ENCODE data around the gene SLAMF1.

SLAMF1 gene

DNA sequence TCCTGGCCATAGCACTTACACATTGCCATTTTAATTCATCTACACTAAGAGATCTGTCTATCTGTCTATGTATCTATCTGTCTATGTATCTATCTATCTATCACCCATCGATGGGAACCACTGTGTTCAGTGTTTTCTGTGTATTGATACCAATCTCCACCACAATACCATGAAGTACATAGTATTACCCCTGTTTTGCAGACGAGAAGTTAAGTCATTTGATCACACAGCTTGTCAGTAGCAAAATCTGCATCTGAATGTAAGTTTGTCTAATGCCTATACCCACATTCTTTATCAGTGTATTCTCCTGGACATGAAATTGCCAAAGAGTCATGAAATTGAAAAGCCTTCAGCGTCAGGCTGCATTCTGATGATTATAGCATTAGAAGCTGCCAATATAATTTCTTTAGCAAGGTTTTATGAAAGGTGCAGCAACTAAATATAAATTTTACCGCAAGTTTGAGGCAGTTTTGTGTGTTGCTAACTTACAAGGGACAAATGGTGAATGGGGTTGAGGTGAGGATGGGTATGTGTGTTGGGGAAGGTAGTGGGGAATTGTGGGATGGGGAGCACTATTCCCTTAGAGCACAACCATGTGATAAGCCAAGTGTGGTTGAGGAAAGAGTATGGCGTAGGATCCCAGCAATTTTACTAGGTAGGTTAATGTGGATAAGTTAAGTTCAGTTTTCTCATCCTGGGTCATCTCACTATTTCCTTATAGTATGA lies 24.2 kb downstream of the SLAMF1 start:
- no peak for DNase-seq

DNA sequence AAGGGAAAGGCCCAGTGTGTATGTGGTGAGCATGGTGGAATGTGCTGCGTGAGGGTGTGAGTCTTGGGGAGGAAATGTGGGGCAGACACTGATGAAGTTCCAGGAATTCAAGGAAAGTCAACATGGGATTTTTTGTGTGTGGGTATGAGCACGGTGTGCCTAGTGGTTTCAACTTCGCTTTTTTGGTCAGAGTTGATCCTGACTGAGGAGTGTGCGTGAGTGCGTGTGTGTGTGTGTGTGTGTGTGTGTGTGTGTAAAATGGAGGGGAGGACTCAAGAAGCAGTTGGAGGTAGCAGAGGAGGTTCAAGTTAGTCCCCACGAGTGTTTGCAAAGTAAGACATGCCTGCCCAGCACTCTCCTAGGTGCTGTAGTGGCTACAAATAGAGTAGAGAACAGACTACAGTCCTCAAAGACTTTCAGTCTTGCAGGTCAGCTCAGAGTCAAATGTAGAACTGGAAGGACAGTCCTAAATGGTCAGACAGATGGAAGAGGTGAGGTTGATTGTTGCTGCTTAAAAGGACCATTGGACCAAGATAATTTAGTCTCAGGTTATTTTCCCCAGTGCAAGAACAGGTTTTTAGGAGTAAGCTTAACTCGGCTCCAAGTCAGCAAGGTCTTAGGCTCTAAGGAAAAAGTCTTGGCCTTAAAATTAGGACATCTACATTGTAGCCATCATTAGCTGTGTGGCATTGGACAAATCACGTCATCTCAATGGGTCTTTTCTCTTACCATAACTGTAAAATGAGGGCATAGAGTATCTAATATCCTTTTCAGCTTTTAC lies 25.0 kb downstream of the SLAMF1 start:
- DNase-seq = no peak

DNA sequence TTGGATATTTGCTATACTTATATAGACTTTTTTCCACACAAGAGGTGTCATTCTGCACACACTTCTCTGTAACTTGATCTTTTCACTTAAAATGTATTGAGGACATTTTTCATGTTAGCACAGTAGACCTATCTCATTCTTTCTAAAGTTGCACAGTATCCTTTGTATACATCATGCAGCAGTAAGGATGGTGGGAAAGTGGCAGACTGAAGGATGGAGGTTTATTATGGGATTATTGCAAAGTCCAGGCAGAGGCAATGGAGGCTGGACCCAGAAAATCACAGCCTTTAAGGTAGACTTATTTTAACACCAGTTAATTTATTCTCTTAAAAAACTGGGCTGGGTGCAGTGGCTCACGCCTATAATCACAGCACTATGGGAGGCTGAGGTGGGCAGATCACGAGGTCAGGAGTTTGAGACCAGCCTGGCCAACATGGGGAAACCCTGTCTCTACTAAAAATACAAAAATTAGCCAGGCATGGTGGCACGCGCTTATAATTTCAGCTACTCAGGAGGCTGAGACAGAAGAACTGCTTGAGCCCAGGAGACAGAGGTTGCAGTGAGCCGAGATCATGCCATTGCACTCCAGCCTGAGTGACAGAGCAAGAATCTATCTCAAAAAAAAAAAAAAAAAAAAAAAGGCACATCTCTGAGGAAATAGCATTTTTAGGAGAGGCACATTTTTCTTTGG lies 25.8 kb downstream of the SLAMF1 start:
- DNase-seq = no peak

DNA sequence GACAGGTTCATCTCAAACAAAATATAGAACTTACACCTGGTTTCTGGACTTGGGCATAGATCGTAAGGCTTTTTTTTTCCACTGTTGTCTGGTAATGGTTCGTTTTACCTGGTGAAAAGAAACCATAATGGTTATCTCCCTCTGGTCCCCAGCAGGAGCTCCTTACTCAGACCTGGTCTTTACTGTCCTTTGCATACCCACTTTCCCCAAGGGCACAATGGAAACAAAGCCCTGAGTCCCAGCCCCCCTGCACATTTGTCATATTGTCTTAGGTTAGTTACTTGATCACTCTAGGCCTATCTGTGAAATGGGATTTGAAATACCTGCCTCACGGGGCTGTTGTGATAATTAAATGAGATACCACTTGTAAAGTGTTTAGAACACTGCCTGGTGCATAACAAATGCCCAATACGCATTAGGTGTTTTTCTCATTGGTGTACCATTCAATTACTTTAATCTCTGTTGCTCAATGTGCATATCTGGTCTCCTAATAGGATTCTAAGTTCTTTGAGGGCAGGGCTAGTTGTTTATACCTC lies 27.0 kb downstream of the SLAMF1 start:
- no peak for DNase-seq

DNA sequence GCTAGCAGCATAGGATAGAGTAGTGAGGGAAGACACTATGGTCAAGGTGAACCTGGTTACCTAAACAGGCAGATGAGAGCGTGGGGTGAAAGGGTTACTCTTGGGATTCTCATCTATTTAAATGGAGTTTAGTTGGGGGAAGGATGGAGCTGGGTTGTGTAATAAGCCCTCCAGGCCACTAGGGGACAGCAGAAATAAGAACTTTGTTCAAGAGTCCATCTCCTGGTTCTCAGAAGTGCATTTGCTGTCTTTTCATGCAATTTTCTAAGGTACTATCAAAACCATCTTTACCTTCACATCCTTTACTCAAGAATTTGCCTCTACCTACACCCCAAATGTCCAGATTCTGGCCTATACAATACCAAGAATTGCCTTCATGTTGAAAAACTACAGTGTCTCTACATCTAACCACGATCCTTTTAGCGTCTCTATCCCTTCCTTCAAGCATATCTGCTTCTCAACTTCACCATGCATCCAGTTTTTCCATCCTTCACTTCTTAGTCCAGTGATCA lies 28.0 kb downstream of the SLAMF1 start:
- peak; percentile 5 for DNase-seq

DNA sequence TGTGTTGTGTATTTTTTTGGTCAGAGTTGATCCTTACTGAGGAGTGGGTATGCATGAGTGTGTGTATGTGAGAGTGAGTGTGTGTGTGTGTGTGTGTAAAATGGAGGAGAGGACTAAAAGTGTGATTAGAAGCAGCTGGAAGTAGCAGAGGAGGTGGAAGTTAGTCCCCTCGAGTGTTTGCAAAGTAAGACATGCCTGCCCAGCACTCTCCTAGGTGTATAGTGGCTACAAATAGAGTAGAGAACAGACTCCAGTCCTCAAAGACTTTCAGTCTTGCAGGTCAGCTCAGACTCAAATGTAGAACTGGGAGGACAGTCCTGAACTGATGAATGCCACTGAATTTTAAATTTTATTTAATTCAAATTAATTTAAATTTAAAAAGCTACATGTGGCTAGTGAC lies 28.5 kb downstream of the SLAMF1 start:
- DNase-seq = no peak

GRCh38 chr1:160615660-160616059 lies 31.2 kb downstream of the SLAMF1 start:
- DNase-seq = no peak

DNA sequence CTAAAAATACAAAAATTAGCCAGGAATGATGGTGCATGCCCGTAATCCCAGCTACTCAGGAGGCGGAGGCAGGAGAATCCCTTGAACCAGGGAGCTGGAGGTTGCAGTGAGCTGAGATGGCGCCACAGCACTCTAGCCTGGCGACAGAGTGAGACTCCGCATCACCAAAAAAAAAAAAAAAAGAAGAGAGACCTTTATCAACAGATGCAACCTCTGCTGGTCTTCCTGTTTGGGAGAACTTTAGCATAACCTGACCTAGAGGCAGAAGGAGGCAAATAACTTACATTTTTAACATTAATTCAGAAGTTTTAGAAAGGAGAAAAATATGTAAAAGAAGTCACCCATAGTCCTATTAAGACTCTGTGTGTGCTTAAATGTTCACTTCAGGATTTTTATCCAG lies 32.4 kb downstream of the SLAMF1 start:
- no peak for DNase-seq

DNA sequence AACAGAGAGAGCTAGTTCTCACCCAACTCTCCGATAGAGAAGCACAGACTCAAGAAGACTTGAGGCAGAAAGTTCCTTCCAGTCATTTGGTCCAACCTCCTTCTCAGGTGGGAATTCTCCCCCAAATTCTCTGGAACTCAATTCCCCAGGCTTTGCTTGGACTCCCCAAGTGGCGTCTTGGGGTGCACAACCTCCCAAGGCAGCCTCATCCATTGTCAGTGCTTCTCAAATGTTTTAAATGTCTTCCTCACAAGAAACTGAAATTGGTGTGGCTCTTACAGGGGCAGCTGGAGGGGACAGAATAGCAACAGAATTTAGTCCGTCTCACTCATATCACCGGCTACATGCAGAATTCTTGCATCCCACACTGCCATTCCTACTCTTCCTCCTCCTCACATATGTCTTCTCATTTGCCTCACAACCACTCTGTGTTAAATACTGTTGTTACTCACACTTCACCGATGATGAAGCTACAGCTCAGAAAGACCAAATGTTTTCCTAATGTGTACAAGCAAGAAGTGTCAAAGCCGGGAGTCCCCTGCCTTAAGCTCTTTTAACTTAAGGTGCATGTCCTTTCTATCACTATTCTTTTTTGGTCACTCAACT lies 34.1 kb downstream of the SLAMF1 start:
- DNase-seq = no peak

GRCh38 chr1:160610569-160611242 lies 36.1 kb downstream of the SLAMF1 start:
- DNase-seq = no peak

DNA sequence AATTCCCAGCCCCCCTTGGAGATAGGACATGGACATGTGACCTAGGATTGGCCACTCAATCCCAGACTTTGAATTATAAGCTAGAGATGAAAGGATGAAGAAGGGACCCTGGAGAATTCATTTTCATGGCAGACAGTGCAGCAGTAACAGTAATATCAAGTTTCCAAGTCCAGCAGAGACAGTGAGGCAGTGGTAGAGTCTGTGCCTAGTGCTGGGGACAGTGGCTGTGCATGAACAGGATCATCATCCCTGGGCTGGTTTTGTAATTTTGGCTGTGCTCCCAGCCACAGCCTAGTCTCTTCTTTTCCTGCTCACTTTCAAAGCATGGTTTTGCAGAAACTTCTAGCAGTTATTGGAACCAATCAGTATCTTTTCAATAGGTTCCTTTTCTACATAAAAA lies 37.9 kb downstream of the SLAMF1 start:
- DNase-seq = no peak

DNA sequence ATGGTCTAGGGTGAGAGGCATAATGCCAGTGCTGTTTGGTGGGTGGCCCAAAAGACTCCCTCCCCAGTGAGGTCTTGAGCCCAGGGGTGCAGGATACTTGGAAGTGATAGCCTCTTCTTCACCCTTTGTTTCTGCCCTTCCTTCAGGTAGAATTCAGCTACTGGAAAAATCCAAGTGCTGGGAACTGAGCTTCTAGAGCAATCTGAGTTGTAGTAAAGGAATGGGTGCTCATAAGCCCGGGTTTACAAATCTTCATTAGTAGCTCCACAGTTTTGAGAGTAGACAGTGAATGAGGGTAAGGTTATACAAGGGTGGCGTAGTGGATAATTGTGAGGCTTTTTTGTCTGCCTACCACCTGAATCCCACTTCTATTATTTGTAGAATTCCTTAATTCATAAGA lies 38.3 kb downstream of the SLAMF1 start:
- no peak for DNase-seq

GRCh38 chr1:160608057-160608456 lies 38.8 kb downstream of the SLAMF1 start:
- no peak for DNase-seq

GRCh38 chr1:160607672-160608032 lies 39.2 kb downstream of the SLAMF1 start:
- no peak for DNase-seq

- peak; percentile 40 for DNase-seq
Measured at GRCh38 chr1:160607011-160607671, 39.7 kb downstream of the SLAMF1 start.

GRCh38 chr1:160606611-160607010 lies 40.2 kb downstream of the SLAMF1 start:
- DNase-seq = no peak

DNA sequence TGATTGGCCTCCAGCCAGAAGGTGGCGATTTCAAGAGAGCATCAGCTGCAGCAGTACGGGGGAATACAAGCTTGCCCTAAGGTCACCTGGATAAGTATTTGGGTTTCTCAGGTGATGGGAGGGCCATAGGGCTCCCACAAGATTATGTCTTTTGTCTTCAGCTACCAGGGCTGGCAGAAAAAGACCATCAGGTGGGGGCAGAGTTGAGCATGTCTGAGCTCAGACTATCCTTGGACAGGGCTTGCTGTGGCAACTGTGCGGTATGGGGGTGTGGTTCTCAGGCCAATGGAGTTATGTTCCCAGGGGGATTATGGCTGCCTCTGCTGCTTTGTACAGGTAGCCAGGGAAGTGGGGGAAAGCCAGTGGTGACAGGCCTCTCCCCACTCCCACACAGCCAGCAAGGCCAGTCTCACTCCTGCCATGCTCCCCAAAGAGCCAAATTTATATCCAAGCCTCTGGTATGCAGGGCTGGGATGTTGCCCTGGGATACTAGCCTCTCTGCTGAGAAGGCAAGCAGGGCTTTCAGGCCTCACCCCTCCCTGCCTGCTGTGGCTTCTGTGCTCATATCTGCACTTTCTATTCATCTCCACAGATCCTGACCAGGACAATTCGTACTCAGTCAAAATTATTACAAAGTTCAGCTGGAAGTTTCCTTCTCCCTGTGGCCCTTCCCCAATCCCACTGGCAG lies 40.9 kb downstream of the SLAMF1 start:
- DNase-seq = no peak

- DNase-seq = no peak
Measured at GRCh38 chr1:160605205-160605604, 41.6 kb downstream of the SLAMF1 start.

DNA sequence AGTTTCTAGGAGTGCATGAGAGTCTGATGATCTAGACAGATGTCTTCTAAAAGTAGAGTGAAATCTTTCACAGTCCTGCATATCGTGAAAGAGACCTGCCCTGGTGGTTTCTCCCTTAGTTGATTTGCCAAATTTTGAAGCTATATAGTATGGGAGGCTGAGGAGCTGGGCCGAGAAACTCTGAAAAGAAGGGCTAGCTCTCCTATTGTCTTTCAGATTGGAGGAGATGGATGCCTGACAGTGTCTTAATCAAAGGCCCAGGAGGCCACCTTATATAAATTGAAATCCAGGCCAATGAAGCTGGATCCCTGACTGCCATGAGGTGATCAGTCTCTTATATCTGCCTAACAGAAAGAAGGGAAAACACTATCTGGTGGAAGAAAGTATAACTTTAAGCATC lies 49.1 kb downstream of the SLAMF1 start:
- DNase-seq = no peak

- no peak for DNase-seq
Measured at GRCh38 chr1:160597051-160597450, 49.8 kb downstream of the SLAMF1 start.

DNA sequence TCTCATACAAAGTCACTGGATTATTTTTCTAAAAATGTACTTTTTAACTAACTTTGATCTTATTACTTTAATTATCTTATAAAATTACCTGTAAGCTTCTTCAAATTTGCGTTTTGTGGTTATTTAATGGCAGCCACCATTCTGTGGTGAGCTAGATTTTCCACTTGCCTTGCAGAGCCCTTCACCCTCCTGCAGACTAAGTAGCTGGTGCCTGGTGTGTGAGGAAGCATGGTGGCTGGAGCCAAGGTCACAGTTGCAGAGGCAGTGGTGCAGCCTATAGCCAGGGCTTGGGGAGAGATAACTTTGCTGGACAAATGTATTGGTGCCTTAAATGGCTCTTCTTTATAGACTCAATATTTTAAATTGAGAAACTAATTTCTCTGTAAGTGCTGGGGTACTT lies 56.4 kb downstream of the SLAMF1 start:
- no peak for DNase-seq

All from COR-L47 (cell line).